Suprapubic skin (tissue), 4 donors: Measurements from ENCODE around the gene SH3BGR. TPM values are rescaled to one million over a fixed set of nuclear protein-coding genes. Genes with fewer than 3 reads are reported as not detected.

Source experiments
- DNase-seq, 2 donors: peaks; one replicate each; pipeline ENCODE4 v3.0.0-alpha.2; 2019; ENCODE audit warnings: low spot score in 2 of 2
- H3K27ac ChIP-seq: fragments of 200-600 bp; sonication (generic); one replicate; pipeline ENCODE4 v1.5.1; 2019
- H3K27me3 ChIP-seq: fragments of 200-600 bp; sonication (generic); one replicate; pipeline ENCODE4 v1.5.1; 2019
- H3K36me3 ChIP-seq: fragments of 200-600 bp; sonication (generic); one replicate; pipeline ENCODE4 v1.5.1; 2019
- H3K4me1 ChIP-seq: fragments of 200-600 bp; sonication (generic); one replicate; pipeline ENCODE4 v1.5.1; 2019
- H3K4me3 ChIP-seq: fragments of 200-600 bp; sonication (generic); one replicate; pipeline ENCODE4 v1.5.1; 2019; ENCODE audit warnings: mild to moderate bottlenecking
- H3K9me3 ChIP-seq: fragments of 200-600 bp; sonication (generic); one replicate; pipeline ENCODE4 v1.5.1; 2019
- EP300 ChIP-seq: sonication (generic); formaldehyde crosslinking; IDR thresholded peaks from one replicate; pipeline ENCODE4 v1.6.1; 2017; ENCODE audit warnings: antibody characterized with exemption
- POLR2A ChIP-seq, 2 donors: fragments of 450-650 bp; IDR thresholded peaks; one replicate each; pipeline ENCODE4 v1.6.1; 2017; ENCODE audit warnings: antibody characterized with exemption in 2 of 2, mild to moderate bottlenecking in 2 of 2, moderate library complexity in 2 of 2
- POLR2AphosphoS5 ChIP-seq, 3 donors: sonication (generic); formaldehyde crosslinking; IDR thresholded peaks; one replicate each; pipeline ENCODE4 v1.6.1; 2017; ENCODE audit warnings: antibody characterized with exemption in 3 of 3
- WGBS: methylation state at CpG from one replicate; pipeline ENCODE4 v1.1.5; 2018; 5-methylcytosine and 5-hydroxymethylcytosine counted together
- total RNA-seq, 4 donors: library from RNA; depleted of rRNA; stranded (reverse); fragments of >200 nt; gene quantifications; one replicate each; pipeline ENCODE4 v1.1.0, GENCODE V29; 2016
- TF ChIP-seq, protein P1 (sequence below), 2 donors: fragments of 200-600 bp in 1 of 2; fragments of 450-650 bp in 1 of 2; sonication (generic) in 1 of 2; IDR thresholded peaks; one replicate each; pipeline ENCODE4 v1.5.1; 2016 to 2019; ENCODE audit warnings: antibody characterized with exemption in 2 of 2, mild to moderate bottlenecking in 1 of 2, moderate library complexity in 1 of 2

Gene SH3BGR
- total RNA-seq, 4 donors from 2014 or later = 0.64 to 1.3 (median 0.68) TPM; not detected in 1

GRCh38 chr21:39461419-39461818, 9.6 kb downstream of the SH3BGR start:
- TF ChIP-seq, protein P1, sequence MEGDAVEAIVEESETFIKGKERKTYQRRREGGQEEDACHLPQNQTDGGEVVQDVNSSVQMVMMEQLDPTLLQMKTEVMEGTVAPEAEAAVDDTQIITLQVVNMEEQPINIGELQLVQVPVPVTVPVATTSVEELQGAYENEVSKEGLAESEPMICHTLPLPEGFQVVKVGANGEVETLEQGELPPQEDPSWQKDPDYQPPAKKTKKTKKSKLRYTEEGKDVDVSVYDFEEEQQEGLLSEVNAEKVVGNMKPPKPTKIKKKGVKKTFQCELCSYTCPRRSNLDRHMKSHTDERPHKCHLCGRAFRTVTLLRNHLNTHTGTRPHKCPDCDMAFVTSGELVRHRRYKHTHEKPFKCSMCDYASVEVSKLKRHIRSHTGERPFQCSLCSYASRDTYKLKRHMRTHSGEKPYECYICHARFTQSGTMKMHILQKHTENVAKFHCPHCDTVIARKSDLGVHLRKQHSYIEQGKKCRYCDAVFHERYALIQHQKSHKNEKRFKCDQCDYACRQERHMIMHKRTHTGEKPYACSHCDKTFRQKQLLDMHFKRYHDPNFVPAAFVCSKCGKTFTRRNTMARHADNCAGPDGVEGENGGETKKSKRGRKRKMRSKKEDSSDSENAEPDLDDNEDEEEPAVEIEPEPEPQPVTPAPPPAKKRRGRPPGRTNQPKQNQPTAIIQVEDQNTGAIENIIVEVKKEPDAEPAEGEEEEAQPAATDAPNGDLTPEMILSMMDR (IDR thresholded peaks at IDR 0.05) = no peak
- no peak for TF ChIP-seq POLR2A (IDR thresholded peaks at IDR 0.05)
- TF ChIP-seq EP300 = no peak
- no peak for TF ChIP-seq POLR2AphosphoS5 (IDR thresholded peaks at IDR 0.05)
- Histone ChIP-seq H3K9me3 (no peaks in the 10 kb centered on the region), H3K4me3 (no peak overlapping the region), H3K4me1 (no peaks in the 10 kb centered on the region), H3K27ac (no peak overlapping the region), H3K36me3 (no peaks in the 10 kb centered on the region), H3K27me3 (no peaks in the 10 kb centered on the region)
- DNase-seq = no peak
- WGBS = 87% methylated on average over 3 of the region's 3 CpGs

GRCh38 chr21:39463308-39463707, 11.5 kb downstream of the SH3BGR start:
- H3K27ac ChIP-seq = no peak overlapping the region
- TF ChIP-seq POLR2A (IDR thresholded peaks at IDR 0.05) (no peak), POLR2AphosphoS5 (IDR thresholded peaks at IDR 0.05) (no peak), EP300 (no peak)
- TF ChIP-seq, protein P1 (IDR thresholded peaks at IDR 0.05) = no peak
- no peak for DNase-seq
- H3K27me3 ChIP-seq = no peaks in the 10 kb centered on the region
- H3K4me1 ChIP-seq = no peaks in the 10 kb centered on the region
- no peak overlapping the region for H3K4me3 ChIP-seq
- no peaks in the 10 kb centered on the region for H3K9me3 ChIP-seq
- 83% methylated on average over 3 of the region's 3 CpGs for WGBS
- no peaks in the 10 kb centered on the region for H3K36me3 ChIP-seq

- Histone ChIP-seq H3K9me3 (no peaks in the 10 kb centered on the region), H3K27me3 (no peaks in the 10 kb centered on the region)
These were observed 14.8 kb downstream of the SH3BGR start for GRCh38 chr21:39466584-39466983.

DNA sequence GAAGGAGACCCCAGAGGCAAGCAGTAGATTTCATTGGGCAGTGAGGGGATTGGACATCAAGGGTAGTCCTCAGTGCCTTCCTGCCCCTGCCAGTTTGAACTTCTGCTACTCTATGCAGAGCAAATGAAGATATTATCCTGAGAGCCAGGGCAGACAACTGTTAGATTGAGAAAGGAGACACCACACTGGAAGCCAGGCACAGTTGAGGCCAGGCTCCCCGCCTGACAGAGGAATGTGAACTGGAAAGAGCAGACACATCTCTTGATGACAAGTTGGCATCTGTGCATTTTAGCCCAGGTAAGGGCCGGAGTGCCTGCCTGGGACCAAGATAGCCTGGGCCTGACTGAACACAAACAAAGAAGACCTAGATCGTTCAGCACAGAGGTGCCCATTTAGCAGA, 16.0 kb downstream of the SH3BGR start:
- no peaks in the 10 kb centered on the region for H3K36me3 ChIP-seq
- DNase-seq = no peak
- WGBS = 85% methylated on average over 3 of the region's 3 CpGs
- no peak overlapping the region for H3K4me3 ChIP-seq
- no peaks in the 10 kb centered on the region for H3K27me3 ChIP-seq
- H3K4me1 ChIP-seq = no peaks in the 10 kb centered on the region
- H3K27ac ChIP-seq = no peak overlapping the region
- H3K9me3 ChIP-seq = no peaks in the 10 kb centered on the region
- TF ChIP-seq, protein P1 (IDR thresholded peaks at IDR 0.05) = no peak
- TF ChIP-seq EP300 = no peak
- TF ChIP-seq POLR2A (IDR thresholded peaks at IDR 0.05) = no peak
- no peak for TF ChIP-seq POLR2AphosphoS5 (IDR thresholded peaks at IDR 0.05)

More at GRCh38 chr21:39466584-39466983, 14.8 kb downstream of the SH3BGR start:
- Histone ChIP-seq H3K4me1 (no peaks in the 10 kb centered on the region), H3K4me3 (no peak overlapping the region), H3K27ac (no peak overlapping the region), H3K36me3 (no peaks in the 10 kb centered on the region)
- TF ChIP-seq EP300 = no peak
- TF ChIP-seq POLR2AphosphoS5 (IDR thresholded peaks at IDR 0.05) = no peak
- no peak for TF ChIP-seq POLR2A (IDR thresholded peaks at IDR 0.05)
- TF ChIP-seq, protein P1 (IDR thresholded peaks at IDR 0.05) = no peak
- no peak for DNase-seq

DNA sequence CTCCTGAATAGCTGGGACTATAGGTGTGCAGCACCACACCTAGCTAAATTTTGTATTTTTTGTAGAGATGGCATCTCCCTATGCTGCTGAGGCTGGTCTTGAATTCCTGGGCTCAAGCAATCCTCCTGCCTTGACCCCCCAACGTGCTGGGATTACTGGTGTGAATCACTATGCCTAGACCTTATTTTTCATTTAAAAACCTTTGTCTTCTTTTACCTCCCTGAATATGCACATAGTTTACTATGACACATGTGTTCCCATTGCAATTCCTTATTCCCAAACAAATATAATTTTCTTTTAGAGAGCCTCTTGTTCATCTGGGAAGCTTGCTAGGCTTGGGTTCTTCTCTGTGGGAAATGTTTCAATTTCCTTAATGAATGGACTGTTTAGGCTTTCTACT, 16.8 kb downstream of the SH3BGR start:
- Histone ChIP-seq H3K4me3 (no peak overlapping the region), H3K36me3 (no peaks in the 10 kb centered on the region), H3K9me3 (no peaks in the 10 kb centered on the region), H3K27me3 (no peaks in the 10 kb centered on the region), H3K4me1 (no peaks in the 10 kb centered on the region), H3K27ac (no peak overlapping the region)
- 86% methylated on average over 1 of the region's 1 CpG for WGBS
- DNase-seq = no peak
- TF ChIP-seq, protein P1 (IDR thresholded peaks at IDR 0.05) = no peak
- TF ChIP-seq EP300 = no peak
- no peak for TF ChIP-seq POLR2AphosphoS5 (IDR thresholded peaks at IDR 0.05)
- TF ChIP-seq POLR2A (IDR thresholded peaks at IDR 0.05) = no peak
